ENCODE data around the gene NKIRAS2. TPM values are rescaled to one million over a fixed set of nuclear protein-coding genes. Genes with fewer than 3 reads are reported as not detected.
"Not testable (repeated sequence)": the region's sequence is repeated elsewhere in the genome, so short reads cannot be mapped to it uniquely, and the experiment has no call there.

Gene NKIRAS2
- total RNA-seq, 2 donors from 2014 or later = 38.8 to 98.8 TPM

GRCh38 chr17:42002792-42003301 is 17.0 kb upstream of the NKIRAS2 start:
- Histone ChIP-seq H3K27me3 (replicated peaks; ENCODE audit: insufficient read depth) (no peaks in the 10 kb centered on the region), H3K4me1 (replicated peaks) (no peaks in the 10 kb centered on the region), H3K27ac (no peak overlapping the region), H3K4me3 (no peak overlapping the region), H3K36me3 (peaks cover 0 to 6% of the 10 kb centered on the region in 2 donors), H3K9me3 (no peaks in the 10 kb centered on the region)
- WGBS = 74% methylated on average over 3 of the region's 3 CpGs
- no peak for DNase-seq (ENCODE audit: low spot score)
- intact Hi-C loops (cut with DNase I) = no loop called here
- no peak for TF ChIP-seq POLR2AphosphoS5 (IDR thresholded peaks at IDR 0.05)
- no peak for TF ChIP-seq CTCF (IDR thresholded peaks at IDR 0.05)
- no peak for TF ChIP-seq POLR2A (IDR thresholded peaks at IDR 0.05)

GRCh38 chr17:42005166-42005565 is 14.7 kb upstream of the NKIRAS2 start:
- intact Hi-C loops (cut with DNase I) = no loop called here
- Histone ChIP-seq H3K36me3 (no peaks in the 10 kb centered on the region), H3K4me1 (replicated peaks) (no peaks in the 10 kb centered on the region), H3K4me3 (no peak overlapping the region), H3K27ac (no peak overlapping the region), H3K9me3 (no peaks in the 10 kb centered on the region), H3K27me3 (replicated peaks; ENCODE audit: insufficient read depth) (no peaks in the 10 kb centered on the region)
- 34% methylated on average over 1 of the region's 1 CpG for WGBS
- DNase-seq (ENCODE audit: low spot score) = no peak
- TF ChIP-seq POLR2A (IDR thresholded peaks at IDR 0.05) = no peak
- TF ChIP-seq POLR2AphosphoS5 (IDR thresholded peaks at IDR 0.05) = no peak
- no peak for TF ChIP-seq CTCF (IDR thresholded peaks at IDR 0.05)

GRCh38 chr17:42009170-42009569 is 10.7 kb upstream of the NKIRAS2 start:
- Histone ChIP-seq H3K27me3 (replicated peaks; ENCODE audit: insufficient read depth) (no peaks in the 10 kb centered on the region), H3K27ac (no peak overlapping the region), H3K4me3 (no peak overlapping the region), H3K9me3 (no peaks in the 10 kb centered on the region), H3K36me3 (no peaks in the 10 kb centered on the region), H3K4me1 (replicated peaks) (no peaks in the 10 kb centered on the region)
- no peak for DNase-seq (ENCODE audit: low spot score)
- 74% methylated on average over 4 of the region's 4 CpGs for WGBS
- no peak for TF ChIP-seq POLR2AphosphoS5 (IDR thresholded peaks at IDR 0.05)
- TF ChIP-seq CTCF (IDR thresholded peaks at IDR 0.05) = peak in 1 of 4 experiments; percentile 15
- TF ChIP-seq POLR2A (IDR thresholded peaks at IDR 0.05) = no peak
- intact Hi-C loops (cut with DNase I) = no loop called here

- H3K27me3 ChIP-seq (replicated peaks; ENCODE audit: insufficient read depth); intact Hi-C loops (cut with DNase I); H3K4me3 ChIP-seq; H3K36me3 ChIP-seq; H3K27ac ChIP-seq; H3K4me1 ChIP-seq (replicated peaks); DNase-seq (ENCODE audit: low spot score); H3K9me3 ChIP-seq: not testable (repeated sequence)
- WGBS = 61% methylated on average over 9 of the region's 9 CpGs
These were observed 9.6 kb upstream of the NKIRAS2 start for GRCh38 chr17:42010266-42010680.

- no peaks in the 10 kb centered on the region for H3K27me3 ChIP-seq (replicated peaks; ENCODE audit: insufficient read depth)
- no peaks in the 10 kb centered on the region for H3K36me3 ChIP-seq
- intact Hi-C loops (cut with DNase I) = no loop called here
- no peak for DNase-seq (ENCODE audit: low spot score)
- no peak overlapping the region for H3K4me3 ChIP-seq
- no peaks in the 10 kb centered on the region for H3K4me1 ChIP-seq (replicated peaks)
- TF ChIP-seq CTCF (IDR thresholded peaks at IDR 0.05) (no peak), POLR2A (IDR thresholded peaks at IDR 0.05) (no peak), POLR2AphosphoS5 (IDR thresholded peaks at IDR 0.05) (no peak)
- H3K27ac ChIP-seq = no peak overlapping the region
- WGBS = 92% methylated on average over 3 of the region's 3 CpGs
- H3K9me3 ChIP-seq = no peaks in the 10 kb centered on the region
These were observed 8.9 kb upstream of the NKIRAS2 start for GRCh38 chr17:42010898-42011516.

- intact Hi-C loops (cut with DNase I); H3K27me3 ChIP-seq (replicated peaks; ENCODE audit: insufficient read depth); DNase-seq (ENCODE audit: low spot score); H3K9me3 ChIP-seq; H3K4me1 ChIP-seq (replicated peaks); H3K36me3 ChIP-seq; H3K4me3 ChIP-seq; H3K27ac ChIP-seq: not testable (repeated sequence)
- WGBS = 82% methylated on average over 4 of the region's 4 CpGs
These were observed 7.5 kb upstream of the NKIRAS2 start for GRCh38 chr17:42012363-42012762.

- 94% methylated on average over 12 of the region's 12 CpGs for WGBS
- H3K4me1 ChIP-seq (replicated peaks); intact Hi-C loops (cut with DNase I); H3K27me3 ChIP-seq (replicated peaks; ENCODE audit: insufficient read depth); H3K9me3 ChIP-seq; DNase-seq (ENCODE audit: low spot score); H3K4me3 ChIP-seq; H3K36me3 ChIP-seq; H3K27ac ChIP-seq: not testable (repeated sequence)
These were observed 6.2 kb upstream of the NKIRAS2 start for GRCh38 chr17:42013740-42014139.
